Stromal cell of bone marrow (primary cell): ENCODE data around the gene CDH20.

Experiments
- DNase-seq: peaks from one replicate; pipeline ENCODE4 v3.0.0-alpha.2; 2012; ENCODE audit warnings: low read depth

The CDH20 gene

GRCh38 chr18:61575419-61575818 lies 242.2 kb downstream of the CDH20 start:
- DNase-seq = no peak

GRCh38 chr18:61578846-61579245 lies 245.6 kb downstream of the CDH20 start:
- no peak for DNase-seq

- no peak for DNase-seq
Observed at GRCh38 chr18:61579581-61579980, 246.4 kb downstream of the CDH20 start.

- DNase-seq = no peak
Observed at GRCh38 chr18:61580046-61580445, 246.8 kb downstream of the CDH20 start.

- no peak for DNase-seq
Observed at GRCh38 chr18:61581578-61582201, 248.5 kb downstream of the CDH20 start.

- no peak for DNase-seq
Observed at GRCh38 chr18:61582202-61582710, 249.0 kb downstream of the CDH20 start.

- DNase-seq = no peak
Observed at GRCh38 chr18:61583548-61583947, 250.3 kb downstream of the CDH20 start.

- no peak for DNase-seq
Observed at GRCh38 chr18:61587865-61588264, 254.6 kb downstream of the CDH20 start.

- DNase-seq = no peak
Observed at GRCh38 chr18:61589053-61589723, 256.0 kb downstream of the CDH20 start.

GRCh38 chr18:61589724-61590065 lies 256.5 kb downstream of the CDH20 start:
- no peak for DNase-seq

- no peak for DNase-seq
Observed at GRCh38 chr18:61591253-61591652, 258.0 kb downstream of the CDH20 start.

- DNase-seq = no peak
Observed at GRCh38 chr18:61595615-61596251, 262.5 kb downstream of the CDH20 start.

- no peak for DNase-seq
Observed at GRCh38 chr18:61596296-61596695, 263.1 kb downstream of the CDH20 start.

- no peak for DNase-seq
Observed at GRCh38 chr18:61597316-61597715, 264.1 kb downstream of the CDH20 start.

- no peak for DNase-seq
Observed at GRCh38 chr18:61600422-61600821, 267.2 kb downstream of the CDH20 start.

GRCh38 chr18:61602836-61603235 lies 269.6 kb downstream of the CDH20 start:
- DNase-seq = no peak
